ENCODE measurements around the gene NTN3. TPM values are rescaled to one million over a fixed set of nuclear protein-coding genes. Genes with fewer than 3 reads are reported as not detected.

Gene NTN3
- total RNA-seq, 8 experiments from 2014 or later, result 0.51 to 4.6 (median 1.4) TPM

DNA sequence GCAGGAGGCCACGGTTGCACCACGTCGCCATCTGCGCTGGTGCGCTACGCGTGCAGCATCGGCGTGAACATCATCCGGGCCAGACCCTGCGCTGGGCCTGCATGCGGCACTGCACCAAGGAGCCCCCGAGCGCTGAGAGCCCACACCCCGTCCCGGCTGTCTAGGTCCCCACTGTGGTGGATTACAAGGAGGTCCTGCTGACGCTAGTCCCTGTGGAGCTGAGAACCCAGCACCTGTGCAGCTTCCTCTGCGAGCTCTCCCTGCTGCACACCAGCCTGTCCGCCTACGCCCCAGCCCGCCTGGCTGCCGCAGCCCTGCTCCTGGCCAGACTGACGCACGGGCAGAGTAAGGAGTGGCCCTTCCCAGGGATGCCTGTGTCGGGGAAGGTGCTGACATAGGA is 22.0 kb upstream of the NTN3 start:
- H3K4me3 ChIP-seq, result no peak overlapping the region
- 94 to 100% (median 98%) methylated on average over 3 to 9 of the region's 25 CpGs; no CpG with 5 or more reads in 5 of the 10 experiments for WGBS, 10 experiments
- ATAC-seq (replicated peaks in 6 of 8), result no peak
- H3K27ac ChIP-seq, result no peak overlapping the region
- in situ Hi-C loops (cut with MboI; ENCODE audit: low pct_unique_long_range_greater_than_20kb in 2 of 9, low sequenced_read_pairs in 9 of 9, unreplicated experiment in 9 of 9), result loop anchor here in 1 of 9 experiments (25.0 kb wide), 1 partner anchor 112 kb away; the partner anchor contains the start of gene ABCA3
- no peaks in the 10 kb centered on the region for H3K4me1 ChIP-seq (replicated peaks in 1 of 2)

DNA sequence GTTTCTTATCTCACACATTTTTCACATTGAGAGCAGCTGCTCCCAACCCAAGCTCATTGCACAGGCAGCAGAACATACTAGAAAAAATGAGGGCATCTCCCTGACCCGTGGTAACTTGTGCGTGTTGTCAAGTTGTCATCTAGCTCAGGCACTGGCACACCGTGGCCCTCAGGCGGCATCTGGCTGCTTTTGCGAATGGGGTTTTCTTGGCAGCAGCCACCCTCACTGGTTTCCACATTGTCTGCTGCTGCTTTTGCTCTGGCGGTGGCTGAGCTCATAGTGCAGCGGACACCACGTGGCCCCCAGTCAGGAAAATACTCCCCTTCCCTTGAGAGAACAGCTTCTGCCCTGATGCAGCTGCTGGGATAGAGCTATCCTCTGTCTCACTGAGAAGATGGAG is 20.6 kb upstream of the NTN3 start:
- no peaks in the 10 kb centered on the region for H3K4me1 ChIP-seq (replicated peaks in 1 of 2)
- 81 to 100% (median 96%) methylated on average over 2 to 4 of the region's 8 CpGs; no CpG with 5 or more reads in 3 of the 10 experiments for WGBS, 10 experiments
- no peak for ATAC-seq (replicated peaks in 6 of 8)
- no peak overlapping the region for H3K4me3 ChIP-seq
- in situ Hi-C loops (cut with MboI; ENCODE audit: low pct_unique_long_range_greater_than_20kb in 2 of 9, low sequenced_read_pairs in 9 of 9, unreplicated experiment in 9 of 9), result no loop called here
- H3K27ac ChIP-seq, result no peak overlapping the region

DNA sequence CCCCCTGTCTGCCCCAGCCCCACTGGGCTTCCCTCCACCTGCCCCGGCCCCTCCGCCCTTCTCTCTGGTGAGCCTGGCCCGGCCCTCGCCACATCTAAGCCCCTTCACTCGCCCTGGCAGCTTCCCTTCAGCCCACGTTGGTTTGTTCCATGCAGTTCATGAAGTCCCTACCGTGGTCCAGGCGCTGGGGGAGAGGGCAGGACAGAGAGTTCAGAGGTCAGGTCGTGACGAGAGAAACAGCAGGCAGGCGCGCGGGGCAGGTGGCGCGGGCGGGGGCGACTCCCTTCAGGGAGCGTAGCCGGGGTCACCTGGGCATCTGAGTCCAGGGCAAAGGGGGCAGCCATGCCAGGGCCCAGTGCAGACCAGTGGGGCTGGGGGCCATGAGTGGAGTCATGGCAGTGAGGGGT is 20.1 kb upstream of the NTN3 start:
- Histone ChIP-seq H3K4me1 (replicated peaks in 1 of 2) (no peaks in the 10 kb centered on the region), H3K27ac (no peak overlapping the region), H3K4me3 (no peak overlapping the region)
- in situ Hi-C loops (cut with MboI; ENCODE audit: low pct_unique_long_range_greater_than_20kb in 2 of 9, low sequenced_read_pairs in 9 of 9, unreplicated experiment in 9 of 9), result no loop called here
- WGBS, 10 experiments, result no CpG with 5 or more reads among the region's 19 CpGs
- no peak for ATAC-seq (replicated peaks in 6 of 8)

DNA sequence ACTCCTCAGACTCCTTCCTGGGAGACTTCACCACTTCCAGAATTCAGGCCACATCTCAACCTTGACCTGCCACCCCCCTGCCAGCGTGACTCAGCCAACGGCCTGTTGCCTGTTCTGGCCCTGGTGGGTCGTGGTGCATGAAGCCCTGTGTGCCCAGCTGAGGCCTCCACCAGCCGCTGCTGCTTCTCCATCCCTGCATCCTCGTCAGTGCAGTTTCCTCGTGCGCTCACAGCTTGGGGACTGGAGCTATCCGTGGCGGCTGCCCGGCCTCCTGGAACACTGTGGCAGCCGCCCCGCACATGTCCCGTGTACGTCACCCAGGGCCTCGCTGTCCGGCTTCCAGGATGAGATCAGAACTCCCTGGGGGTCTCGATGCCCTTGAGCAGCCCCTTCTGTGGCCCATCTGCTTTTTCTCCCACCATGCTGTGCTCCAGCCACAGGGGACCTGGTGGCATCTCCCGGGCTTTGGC is 19.2 kb upstream of the NTN3 start:
- whole genome bisulfite sequencing, 10 experiments, result 100% methylated on average over 1 of the region's 18 CpGs; no CpG with 5 or more reads in 9 of the 10 experiments
- H3K4me1 ChIP-seq (replicated peaks in 1 of 2), result no peaks in the 10 kb centered on the region
- no peak overlapping the region for H3K4me3 ChIP-seq
- ATAC-seq (replicated peaks in 6 of 8), result no peak
- in situ Hi-C loops (cut with MboI; ENCODE audit: low pct_unique_long_range_greater_than_20kb in 2 of 9, low sequenced_read_pairs in 9 of 9, unreplicated experiment in 9 of 9), result no loop called here
- H3K27ac ChIP-seq, result no peak overlapping the region

DNA sequence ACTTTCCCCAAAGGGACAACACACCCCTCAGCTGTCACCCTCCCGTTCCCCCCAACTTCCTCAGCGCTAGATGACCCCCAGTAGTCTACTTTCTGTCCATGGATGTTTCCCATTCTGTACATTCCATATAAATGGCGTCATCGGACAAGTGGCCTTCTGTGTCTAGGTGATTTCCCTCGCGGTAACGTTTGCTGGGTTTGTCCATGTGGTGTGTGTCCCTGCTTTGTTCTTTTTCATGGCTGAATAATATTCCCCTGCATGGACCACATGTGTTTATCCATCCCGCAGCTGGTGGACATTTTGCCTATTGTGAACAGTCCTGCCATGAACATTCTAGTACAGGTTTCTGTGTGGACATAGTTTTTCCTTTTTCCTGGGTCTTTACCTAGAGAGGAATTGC is 18.4 kb upstream of the NTN3 start:
- in situ Hi-C loops (cut with MboI; ENCODE audit: low pct_unique_long_range_greater_than_20kb in 2 of 9, low sequenced_read_pairs in 9 of 9, unreplicated experiment in 9 of 9), result no loop called here
- Histone ChIP-seq H3K4me1 (replicated peaks in 1 of 2) (no peaks in the 10 kb centered on the region), H3K27ac (no peak overlapping the region), H3K4me3 (no peak overlapping the region)
- ATAC-seq (replicated peaks in 6 of 8), result no peak
- 90 to 100% (median 96%) methylated on average over 1 to 8 of the region's 8 CpGs; no CpG with 5 or more reads in 1 of the 10 experiments for WGBS, 10 experiments

DNA sequence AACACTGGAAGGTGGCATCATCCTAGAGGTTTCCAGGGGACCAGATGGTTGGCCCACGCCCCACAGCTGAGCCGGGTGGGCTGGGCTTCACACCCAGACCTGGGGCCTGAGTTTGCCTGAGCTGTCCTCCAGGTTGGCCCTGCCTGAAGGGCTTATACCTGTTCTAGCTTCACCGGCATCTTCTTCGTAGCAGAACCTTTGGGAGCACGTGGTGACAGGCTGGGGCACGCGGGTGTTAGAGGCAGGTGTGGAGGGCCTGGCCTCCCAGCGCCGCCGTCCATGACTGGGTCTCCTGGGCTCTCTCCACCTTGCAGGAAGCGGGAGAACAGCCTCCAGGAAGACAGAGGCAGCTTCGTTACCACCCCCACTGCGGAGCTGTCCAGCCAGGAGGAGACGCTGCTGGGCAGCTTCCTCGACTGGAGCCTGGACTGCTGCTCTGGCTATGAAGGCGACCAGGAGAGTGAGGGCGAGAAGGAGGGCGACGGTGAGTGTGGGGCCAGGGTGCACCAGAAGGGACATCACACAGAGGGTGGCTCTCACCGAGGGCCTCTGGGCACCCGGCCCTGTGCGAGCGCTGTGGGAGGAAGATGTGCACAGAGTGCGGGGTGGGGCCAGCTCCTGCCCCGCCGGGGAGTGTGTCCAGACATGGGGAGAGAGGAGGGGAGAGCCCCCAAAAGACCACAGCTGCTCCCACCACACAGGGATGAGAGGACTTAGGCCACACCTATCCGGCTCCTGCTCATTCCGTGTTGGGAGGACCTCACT is 15.8 kb upstream of the NTN3 start:
- ATAC-seq (replicated peaks in 6 of 8), result no peak
- Histone ChIP-seq H3K4me3 (no peak overlapping the region), H3K4me1 (replicated peaks in 1 of 2) (peaks cover 0 to 10% of the 10 kb centered on the region in 2 donors), H3K27ac (no peak overlapping the region)
- in situ Hi-C loops (cut with MboI; ENCODE audit: low pct_unique_long_range_greater_than_20kb in 2 of 9, low sequenced_read_pairs in 9 of 9, unreplicated experiment in 9 of 9), result no loop called here
- 62 to 94% (median 88%) methylated on average over 2 to 7 of the region's 28 CpGs; no CpG with 5 or more reads in 7 of the 10 experiments for WGBS, 10 experiments

DNA sequence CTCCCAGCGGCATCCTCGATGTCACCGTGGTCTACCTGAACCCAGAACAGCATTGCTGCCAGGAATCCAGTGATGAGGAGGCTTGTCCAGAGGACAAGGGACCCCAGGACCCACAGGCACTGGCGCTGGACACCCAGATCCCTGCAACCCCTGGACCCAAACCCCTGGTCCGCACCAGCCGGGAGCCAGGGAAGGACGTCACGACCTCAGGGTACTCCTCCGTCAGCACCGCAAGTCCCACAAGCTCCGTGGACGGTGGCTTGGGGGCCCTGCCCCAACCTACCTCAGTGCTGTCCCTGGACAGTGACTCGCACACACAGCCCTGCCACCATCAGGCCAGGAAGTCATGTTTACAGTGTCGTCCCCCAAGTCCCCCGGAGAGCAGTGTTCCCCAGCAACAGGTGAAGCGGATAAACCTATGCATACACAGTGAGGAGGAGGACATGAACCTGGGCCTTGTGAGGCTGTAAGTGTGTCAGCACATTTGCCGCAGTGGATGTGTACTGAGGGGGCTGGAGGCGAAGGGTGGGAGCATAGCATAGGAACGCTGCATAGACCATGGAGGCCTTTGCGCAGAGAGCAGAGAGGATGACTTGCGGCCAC is 14.4 kb upstream of the NTN3 start:
- 92 to 100% (median 98%) methylated on average over 2 to 9 of the region's 21 CpGs; no CpG with 5 or more reads in 6 of the 10 experiments for WGBS, 10 experiments
- no peak for ATAC-seq (replicated peaks in 6 of 8)
- in situ Hi-C loops (cut with MboI; ENCODE audit: low pct_unique_long_range_greater_than_20kb in 2 of 9, low sequenced_read_pairs in 9 of 9, unreplicated experiment in 9 of 9), result no loop called here
- Histone ChIP-seq H3K4me3 (no peak overlapping the region), H3K4me1 (replicated peaks in 1 of 2) (peaks cover 3 to 16% of the 10 kb centered on the region in 2 donors), H3K27ac (no peak overlapping the region)

DNA sequence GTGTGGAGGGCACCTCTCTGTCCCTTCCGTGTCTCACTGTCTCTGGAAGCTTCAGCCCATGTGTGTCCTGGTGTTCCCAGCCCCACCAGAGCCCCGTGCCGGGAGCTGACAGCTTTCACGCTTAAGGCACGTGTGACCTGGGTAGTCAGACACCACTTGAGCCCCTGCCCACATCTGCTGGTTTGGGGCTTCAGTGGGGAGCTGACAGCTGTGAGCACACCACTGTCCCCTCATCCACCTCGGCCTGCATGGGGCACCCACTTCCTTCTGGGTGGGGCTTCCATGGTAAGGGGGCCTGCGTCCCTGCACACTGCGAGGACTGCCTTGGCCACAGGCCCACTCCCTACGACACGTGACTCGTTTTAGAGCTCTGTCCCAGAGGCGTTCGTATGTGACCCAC is 13.8 kb upstream of the NTN3 start:
- Histone ChIP-seq H3K4me1 (replicated peaks in 1 of 2) (peaks cover 3 to 16% of the 10 kb centered on the region in 2 donors), H3K4me3 (no peak overlapping the region), H3K27ac (no peak overlapping the region)
- WGBS, 10 experiments, result 68 to 100% (median 87%) methylated on average over 1 to 5 of the region's 13 CpGs; no CpG with 5 or more reads in 5 of the 10 experiments
- ATAC-seq (replicated peaks in 6 of 8), result no peak
- in situ Hi-C loops (cut with MboI; ENCODE audit: low pct_unique_long_range_greater_than_20kb in 2 of 9, low sequenced_read_pairs in 9 of 9, unreplicated experiment in 9 of 9), result no loop called here

DNA sequence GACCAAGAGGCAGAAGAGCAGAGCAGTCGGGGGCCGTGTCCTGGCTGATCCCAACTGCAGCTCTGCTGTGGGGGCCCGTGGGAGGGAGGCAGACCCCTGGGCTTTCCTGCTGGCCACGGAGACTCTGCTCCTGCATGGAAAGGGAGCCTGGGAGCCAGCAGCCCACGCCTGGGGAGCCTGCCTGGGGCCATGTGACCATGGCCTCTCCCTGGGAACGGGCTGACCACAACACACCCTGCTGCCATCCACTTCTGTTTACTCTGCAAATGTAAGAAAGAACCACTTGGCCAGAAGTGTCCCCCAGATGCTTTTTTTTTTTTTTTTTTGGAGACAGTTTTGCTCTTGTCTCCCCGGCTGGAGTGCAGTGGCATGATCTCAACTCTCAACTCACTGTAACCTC is 13.2 kb upstream of the NTN3 start:
- Histone ChIP-seq H3K27ac (no peak overlapping the region), H3K4me1 (replicated peaks in 1 of 2) (peaks cover 3 to 16% of the 10 kb centered on the region in 2 donors), H3K4me3 (no peak overlapping the region)
- in situ Hi-C loops (cut with MboI; ENCODE audit: low pct_unique_long_range_greater_than_20kb in 2 of 9, low sequenced_read_pairs in 9 of 9, unreplicated experiment in 9 of 9), result no loop called here
- WGBS, 10 experiments, result 20 to 100% (median 60%) methylated on average over 1 to 4 of the region's 7 CpGs; no CpG with 5 or more reads in 3 of the 10 experiments
- peak in 1 of 8 experiments; percentile 5 for ATAC-seq (replicated peaks in 6 of 8)

DNA sequence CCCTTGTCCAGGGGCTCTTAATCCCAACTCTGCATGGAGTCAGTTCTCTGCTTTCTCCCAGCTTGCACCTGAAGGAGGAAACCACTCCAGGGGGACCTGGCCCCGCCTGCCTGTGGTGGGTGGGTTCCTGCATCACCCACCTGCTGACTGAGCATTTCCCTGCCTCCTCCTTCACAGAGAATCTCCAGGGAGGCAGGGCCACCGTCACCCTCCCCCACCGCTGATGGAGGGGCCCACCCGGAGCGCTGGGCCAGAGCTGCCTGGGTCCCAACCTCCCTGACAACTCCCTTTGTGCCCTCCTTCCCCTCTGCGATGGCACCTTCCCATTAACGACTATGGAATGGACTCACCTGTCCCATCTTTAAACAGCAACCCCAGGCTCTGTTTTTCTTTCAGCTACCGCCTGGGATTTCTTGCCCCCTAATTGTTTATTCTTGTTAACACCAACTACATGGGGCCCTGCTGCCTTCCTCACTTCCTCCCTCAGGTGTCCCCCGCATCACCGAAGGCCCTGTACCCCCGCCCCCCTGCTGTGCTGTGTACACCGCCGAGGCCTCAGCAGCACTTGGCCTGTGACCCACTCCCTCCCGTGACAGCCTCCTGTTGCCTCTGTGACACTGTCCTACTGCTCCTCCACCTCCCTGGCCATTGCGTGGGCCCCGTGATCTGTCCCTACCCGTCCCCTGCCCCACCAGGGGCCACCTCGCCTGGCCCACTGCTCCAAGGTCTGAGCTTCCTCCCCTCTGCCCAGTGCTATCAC is 12.0 kb upstream of the NTN3 start:
- in situ Hi-C loops (cut with MboI; ENCODE audit: low pct_unique_long_range_greater_than_20kb in 2 of 9, low sequenced_read_pairs in 9 of 9, unreplicated experiment in 9 of 9), result no loop called here
- ATAC-seq (replicated peaks in 6 of 8), result no peak

DNA sequence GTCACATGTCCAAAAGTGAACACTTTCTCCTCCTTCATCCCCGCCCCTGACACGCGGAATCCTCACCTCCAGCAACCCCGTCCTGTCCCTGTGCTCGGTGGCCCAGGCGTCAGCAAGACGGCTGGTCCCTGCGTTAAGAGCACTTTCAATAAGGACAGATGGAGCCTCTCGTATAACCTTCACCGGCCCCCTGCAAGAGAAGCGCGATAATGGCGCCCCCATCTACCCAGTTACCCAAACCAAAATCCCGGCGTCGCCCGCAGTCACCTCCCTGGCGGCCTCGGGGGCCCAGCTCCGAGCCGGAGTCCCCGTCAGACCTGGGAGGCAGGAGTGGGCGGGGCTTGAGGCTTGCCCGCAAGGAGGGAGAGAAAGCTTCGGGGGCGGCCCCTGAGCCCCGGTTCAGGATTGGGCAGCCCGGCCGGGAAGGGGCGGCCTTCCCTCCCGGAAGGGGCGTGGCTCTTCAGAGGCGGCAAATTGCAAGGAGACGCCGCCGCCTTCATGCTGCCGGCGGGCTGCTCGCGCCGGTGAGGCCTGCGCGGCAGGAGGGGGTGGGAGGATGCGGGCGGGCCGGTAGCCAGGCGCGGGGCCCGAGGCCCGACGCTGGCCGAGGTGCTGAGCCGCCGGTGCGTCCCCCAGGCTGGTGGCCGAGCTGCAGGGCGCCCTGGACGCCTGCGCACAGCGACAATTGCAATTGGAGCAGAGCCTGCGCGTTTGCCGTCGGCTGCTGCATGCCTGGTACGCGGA is 11.3 kb upstream of the NTN3 start, which contains the start of gene TEDC2:
Gene TEDC2 (plus strand): TSS at position 463 of the 744 bp plus-strand sequence. CDS start 36 bp downstream, at position 499.
- Histone ChIP-seq H3K4me3 (peak within 1 kb of the TSS; percentile 65 to 89 (median 70)), H3K4me1 (replicated peaks in 1 of 2) (peaks cover 3 to 16% of the 10 kb centered on the region in 2 donors), H3K27ac (peak within 1 kb of the TSS; percentile 57 to 58)
- peak; percentile 93 to 96 (median 94) for ATAC-seq (replicated peaks in 6 of 8)
- in situ Hi-C loops (cut with MboI; ENCODE audit: low pct_unique_long_range_greater_than_20kb in 2 of 9, low sequenced_read_pairs in 9 of 9, unreplicated experiment in 9 of 9), result no loop called here
- WGBS, 10 experiments, result 0 to 20% (median 0%) methylated on average over 1 to 16 of the region's 66 CpGs; no CpG with 5 or more reads in 3 of the 10 experiments

More for the DNA sequence above, 12.0 kb upstream of the NTN3 start:
- H3K4me1 ChIP-seq (replicated peaks in 1 of 2), result peaks cover 3 to 16% of the 10 kb centered on the region in 2 donors
- peak overlapping the region; percentile 65 to 89 (median 70) for H3K4me3 ChIP-seq
- peak overlapping the region in 1 of 2 donors; percentile 58 for H3K27ac ChIP-seq
- WGBS, 10 experiments, result 29% methylated on average over 4 of the region's 18 CpGs; no CpG with 5 or more reads in 9 of the 10 experiments

DNA sequence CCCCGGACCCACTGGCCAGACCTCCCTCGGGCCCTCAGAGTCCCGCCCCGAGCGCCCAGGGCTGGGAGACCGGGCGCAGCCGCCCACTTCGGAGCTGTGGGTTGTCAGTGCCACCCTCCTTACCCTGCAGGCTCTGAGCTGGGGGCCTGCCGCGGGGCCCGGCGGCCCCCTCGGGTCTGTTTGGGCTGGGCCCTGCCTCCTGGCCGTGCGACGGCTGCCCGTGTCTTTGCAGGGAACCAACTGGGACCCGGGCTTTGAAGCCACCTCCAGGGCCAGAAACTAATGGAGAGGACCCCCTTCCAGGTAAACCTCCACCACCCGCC is 10.7 kb upstream of the NTN3 start:
- Histone ChIP-seq H3K4me3 (peak overlapping the region; percentile 65 to 89 (median 70)), H3K4me1 (replicated peaks in 1 of 2) (peaks cover 3 to 16% of the 10 kb centered on the region in 2 donors), H3K27ac (peak overlapping the region; percentile 23 to 57)
- ATAC-seq (replicated peaks in 6 of 8), result no peak
- in situ Hi-C loops (cut with MboI; ENCODE audit: low pct_unique_long_range_greater_than_20kb in 2 of 9, low sequenced_read_pairs in 9 of 9, unreplicated experiment in 9 of 9), result no loop called here
- WGBS, 10 experiments, result 0 to 11% (median 2%) methylated on average over 1 to 10 of the region's 20 CpGs; no CpG with 5 or more reads in 7 of the 10 experiments

Data from motor neuron (in vitro differentiated cells).